SK-N-MC (cell line): ENCODE measurements around the gene TEX50.
"Not testable (repeated sequence)": the region's sequence is repeated elsewhere in the genome, so short reads cannot be mapped to it uniquely, and the experiment has no call there.

Source experiments
- DNase-seq: peaks from one replicate; pipeline ENCODE4 v3.0.0-alpha.2; 2011; ENCODE audit warnings: low read depth, low spot score
- H3K27ac ChIP-seq: fragments of 200-600 bp; sonication (generic); 2 replicates; pipeline ENCODE4 v1.5.1; 2016; ENCODE audit warnings: mixed run types
- H3K36me3 ChIP-seq: fragments of 200-600 bp; sonication (generic); 2 replicates; pipeline ENCODE4 v1.6.1; 2017; ENCODE audit warnings: antibody characterized with exemption, low read length, mixed read lengths; ENCODE audit not compliant: insufficient read depth
- H3K4me3 ChIP-seq: fragments of 200-600 bp; sonication (generic); 2 replicates; pipeline ENCODE4 v1.5.1; 2016
- H3K9ac ChIP-seq: fragments of 200-600 bp; sonication (generic); 2 replicates; pipeline ENCODE4 v1.8.0; 2017; ENCODE audit warnings: mixed run types, mixed read lengths; ENCODE audit not compliant: insufficient read length
- H3K9me3 ChIP-seq: fragments of 200-600 bp; sonication (generic); 2 replicates; pipeline ENCODE4 v1.6.1; 2017; ENCODE audit warnings: low read depth, mild to moderate bottlenecking, antibody characterized with exemption, low read length, moderate library complexity, mixed read lengths
- EZH2 ChIP-seq: fragments of 200-600 bp; sonication (generic); IDR thresholded peaks from one replicate; pipeline ENCODE4 v1.6.1; 2017; ENCODE audit warnings: antibody characterized with exemption
- FOXP2 ChIP-seq: optimal IDR thresholded peaks from 2 replicates; pipeline ENCODE3; 2011; ENCODE audit warnings: mild to moderate bottlenecking, moderate library complexity; ENCODE audit not compliant: insufficient read depth; ENCODE audit errors: extremely low read length, control extremely low read depth
- POLR2AphosphoS5 ChIP-seq: IDR thresholded peaks from 2 replicates; pipeline ENCODE4 v1.6.1; 2012; ENCODE audit warnings: mild to moderate bottlenecking, low read depth, low read length, borderline replicate concordance

Gene TEX50

GRCh38 chr1:173627269-173627668 is 7.9 kb upstream of the TEX50 start:
- Histone ChIP-seq H3K4me3 (no peak overlapping the region), H3K9me3 (no peaks in the 10 kb centered on the region), H3K27ac (no peak overlapping the region), H3K9ac (no peak overlapping the region), H3K36me3 (no peaks in the 10 kb centered on the region)
- TF ChIP-seq EZH2 (no peak), FOXP2 (no peak), POLR2AphosphoS5 (no peak)
- no peak for DNase-seq

DNA sequence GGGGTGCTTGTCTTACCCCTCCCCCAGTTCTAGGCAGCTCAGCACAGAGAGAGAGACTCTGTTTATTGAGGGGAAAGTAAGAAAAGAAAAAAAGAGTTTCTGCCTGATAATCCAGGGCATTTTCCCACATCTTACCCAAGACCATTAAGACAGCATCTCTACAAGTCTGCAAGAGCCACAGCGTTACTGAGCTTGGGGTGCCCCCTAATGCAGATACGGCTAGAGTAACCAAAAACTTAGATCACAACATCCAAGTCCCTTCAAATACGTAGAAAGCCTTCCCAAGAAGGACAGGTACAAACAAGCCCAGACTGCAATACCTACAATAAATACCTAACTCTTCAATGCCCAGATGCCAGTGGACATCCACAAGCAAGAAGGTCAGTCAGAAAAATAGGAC is 6.2 kb upstream of the TEX50 start:
- Histone ChIP-seq H3K4me3 (no peak overlapping the region), H3K27ac (no peak overlapping the region), H3K9ac (no peak overlapping the region), H3K9me3 (no peaks in the 10 kb centered on the region), H3K36me3 (no peaks in the 10 kb centered on the region)
- DNase-seq: no peak
- TF ChIP-seq EZH2 (no peak), FOXP2 (no peak), POLR2AphosphoS5 (no peak)

GRCh38 chr1:173637236-173638042 is 2.3 kb downstream of the TEX50 start:
- not testable (repeated sequence) for DNase-seq, H3K36me3 ChIP-seq, H3K4me3 ChIP-seq

GRCh38 chr1:173638043-173639021 is 3.2 kb downstream of the TEX50 start:
- no peaks in the 10 kb centered on the region for H3K36me3 ChIP-seq
- no peak overlapping the region for H3K9ac ChIP-seq
- no peak for DNase-seq
- no peak overlapping the region for H3K27ac ChIP-seq
- H3K9me3 ChIP-seq: no peaks in the 10 kb centered on the region
- TF ChIP-seq EZH2: no peak
- no peak for TF ChIP-seq FOXP2
- no peak for TF ChIP-seq POLR2AphosphoS5
- H3K4me3 ChIP-seq: no peak overlapping the region

More at GRCh38 chr1:173637236-173638042, 2.3 kb downstream of the TEX50 start:
- H3K27ac ChIP-seq, H3K9me3 ChIP-seq, H3K9ac ChIP-seq: not testable (repeated sequence)

DNA sequence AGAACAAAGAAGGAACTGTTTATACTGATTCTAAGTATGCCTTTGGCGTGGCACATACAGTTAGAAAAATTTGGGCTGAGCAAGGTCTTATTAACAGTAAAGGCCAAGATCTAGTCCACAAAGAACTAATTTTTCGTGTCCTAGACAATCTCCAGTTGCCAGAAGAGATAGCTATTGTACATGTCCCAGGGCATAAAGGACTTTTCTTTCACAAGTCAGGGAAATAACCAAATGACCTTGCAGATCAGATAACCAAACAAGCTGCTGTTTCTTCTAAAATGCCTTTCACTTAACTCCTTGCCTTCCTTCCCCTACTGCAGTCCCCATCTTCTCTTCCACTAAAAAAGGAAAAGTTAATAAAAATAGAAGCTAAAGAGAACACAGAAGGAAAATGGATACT is 4.0 kb downstream of the TEX50 start:
- DNase-seq: no peak
- Histone ChIP-seq H3K9me3 (no peaks in the 10 kb centered on the region), H3K4me3 (no peak overlapping the region), H3K36me3 (no peaks in the 10 kb centered on the region), H3K27ac (no peak overlapping the region), H3K9ac (no peak overlapping the region)
- TF ChIP-seq EZH2 (no peak), POLR2AphosphoS5 (no peak), FOXP2 (no peak)

DNA sequence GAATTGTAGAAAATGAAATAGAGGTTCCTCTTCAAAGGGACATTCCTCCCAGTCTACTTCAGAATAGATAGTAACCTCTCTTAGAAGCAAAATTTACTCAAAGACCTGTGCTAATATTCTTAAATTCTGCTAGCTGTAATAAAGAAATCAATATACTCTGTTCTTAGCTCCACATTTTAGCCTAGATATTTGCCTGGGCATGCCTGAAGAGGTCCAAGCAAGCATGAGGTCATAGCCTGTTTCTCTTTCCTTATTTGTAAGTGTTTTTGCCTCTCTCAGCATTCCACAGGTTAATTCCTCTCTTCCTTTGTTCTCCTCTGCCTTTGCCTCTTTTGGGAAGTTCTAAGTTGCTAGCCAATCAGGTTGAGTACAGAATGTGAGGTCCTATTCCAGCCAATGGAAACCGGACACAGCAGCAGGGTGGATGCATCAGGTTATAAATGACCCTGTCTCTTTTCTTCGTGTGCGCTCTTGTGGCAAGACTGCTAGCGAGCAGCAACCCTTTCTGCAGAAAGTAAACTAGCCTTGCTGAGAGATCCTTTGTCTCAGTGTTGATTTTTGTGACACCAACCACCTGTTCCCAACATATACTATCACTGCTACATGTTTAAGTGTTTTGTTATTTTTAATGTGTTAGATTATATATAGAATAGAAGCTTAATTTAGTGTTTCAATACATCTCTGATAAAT is 7.5 kb downstream of the TEX50 start:
- not testable (repeated sequence) for DNase-seq, H3K36me3 ChIP-seq, H3K27ac ChIP-seq, H3K4me3 ChIP-seq, H3K9me3 ChIP-seq, H3K9ac ChIP-seq

GRCh38 chr1:173646656-173647055 is 11.5 kb downstream of the TEX50 start:
- H3K9ac ChIP-seq: no peak overlapping the region
- no peak overlapping the region for H3K27ac ChIP-seq
- no peak for DNase-seq
- H3K9me3 ChIP-seq: no peaks in the 10 kb centered on the region
- TF ChIP-seq POLR2AphosphoS5: no peak
- no peak for TF ChIP-seq EZH2
- TF ChIP-seq FOXP2: no peak
- no peaks in the 10 kb centered on the region for H3K36me3 ChIP-seq
- no peak overlapping the region for H3K4me3 ChIP-seq

GRCh38 chr1:173648880-173649605 is 13.9 kb downstream of the TEX50 start:
- TF ChIP-seq POLR2AphosphoS5 (no peak), FOXP2 (no peak), EZH2 (no peak)
- Histone ChIP-seq H3K9me3 (no peaks in the 10 kb centered on the region), H3K36me3 (no peaks in the 10 kb centered on the region), H3K9ac (no peak overlapping the region), H3K4me3 (no peak overlapping the region), H3K27ac (no peak overlapping the region)
- no peak for DNase-seq
